Neuronal stem cell (in vitro differentiated cells): Measurements from ENCODE around the gene CACNA1C.

Experiments used
- DNase-seq: peaks from one replicate; pipeline ENCODE4 v3.0.0-alpha.2; 2013; ENCODE audit warnings: low spot score
- H2AFZ ChIP-seq: one replicate; pipeline ENCODE4 v1.6.1; 2013; ENCODE audit warnings: mild to moderate bottlenecking, low read length, inconsistent platforms
- H2AK5ac ChIP-seq: 2 replicates; pipeline ENCODE4 v1.6.1; 2013; ENCODE audit warnings: low read depth, mild to moderate bottlenecking, inconsistent platforms, low read length, moderate library complexity, mixed read lengths
- H2BK120ac ChIP-seq: 2 replicates; pipeline ENCODE4 v1.6.1; 2013; ENCODE audit warnings: low read depth, mild to moderate bottlenecking, inconsistent platforms, low read length, moderate library complexity, mixed read lengths
- H2BK12ac ChIP-seq: one replicate; pipeline ENCODE4 v1.6.1; 2013; ENCODE audit warnings: low read length, inconsistent platforms
- H2BK15ac ChIP-seq: 2 replicates; pipeline ENCODE4 v1.6.1; 2013; ENCODE audit warnings: mild to moderate bottlenecking, low read length, inconsistent platforms, mixed read lengths
- H2BK5ac ChIP-seq: one replicate; pipeline ENCODE4 v1.6.1; 2013; ENCODE audit warnings: inconsistent platforms, mild to moderate bottlenecking, low read length, moderate library complexity
- H3K14ac ChIP-seq: one replicate; pipeline ENCODE4 v1.6.1; 2013; ENCODE audit warnings: low read length, inconsistent platforms
- H3K18ac ChIP-seq: 2 replicates; pipeline ENCODE4 v1.6.1; 2013; ENCODE audit warnings: low read length, inconsistent platforms
- H3K23ac ChIP-seq: 2 replicates; pipeline ENCODE4 v1.6.1; 2013; ENCODE audit warnings: low read depth, mild to moderate bottlenecking, mixed read lengths, low read length, inconsistent platforms; ENCODE audit not compliant: poor library complexity
- H3K27ac ChIP-seq: replicated peaks from 3 replicates; pipeline ENCODE4 v1.5.1; 2013; ENCODE audit warnings: low read length, inconsistent platforms
- H3K27me3 ChIP-seq, 3 experiments: 2 replicates each; pipeline ENCODE4 v1.6.1; 2013; ENCODE audit warnings: low read length in 3 of 3, mild to moderate bottlenecking in 2 of 3, inconsistent platforms in 1 of 3, low read depth in 1 of 3, mixed read lengths in 1 of 3, moderate library complexity in 1 of 3; ENCODE audit not compliant: control insufficient read depth in 3 of 3, insufficient read depth in 3 of 3
- H3K36me3 ChIP-seq, 2 donors: replicated peaks in 1 of 2; 2 replicates each; pipeline ENCODE4 v1.6.1; 2013; ENCODE audit warnings: low read length in 2 of 2; ENCODE audit not compliant: control insufficient read depth in 2 of 2, insufficient read depth in 2 of 2
- H3K4ac ChIP-seq: 2 replicates; pipeline ENCODE4 v1.6.1; 2013; ENCODE audit warnings: inconsistent platforms, mild to moderate bottlenecking, low read length, moderate library complexity
- H3K4me1 ChIP-seq, 2 donors: 1 replicate in 1 of 2; 2 replicates in 1 of 2; pipeline ENCODE4 v1.6.1; 2013; ENCODE audit warnings: low read length in 2 of 2, low read depth in 1 of 2; ENCODE audit not compliant: control insufficient read depth in 2 of 2, insufficient read depth in 1 of 2
- H3K4me2 ChIP-seq: one replicate; pipeline ENCODE4 v1.6.1; 2013; ENCODE audit warnings: mild to moderate bottlenecking, low read length, inconsistent platforms; ENCODE audit not compliant: insufficient read depth, poor library complexity, severe bottlenecking
- H3K4me3 ChIP-seq, 2 donors: 2 replicates each; pipeline ENCODE4 v1.5.1; 2013; ENCODE audit warnings: low read length in 2 of 2, mild to moderate bottlenecking in 2 of 2, inconsistent platforms in 1 of 2, moderate library complexity in 1 of 2
- H3K79me1 ChIP-seq: one replicate; pipeline ENCODE4 v1.6.1; 2013; ENCODE audit warnings: low read depth, mild to moderate bottlenecking, inconsistent platforms, low read length, moderate library complexity
- H3K9ac ChIP-seq: one replicate; pipeline ENCODE4 v1.6.1; 2013; ENCODE audit warnings: mild to moderate bottlenecking, low read depth, low read length, inconsistent platforms; ENCODE audit not compliant: poor library complexity
- H3K9me3 ChIP-seq, 2 donors: replicated peaks in 1 of 2; 2 replicates each; pipeline versions ENCODE3 to v1.6.1; 2013; ENCODE audit warnings: low read length in 2 of 2, mild to moderate bottlenecking in 2 of 2, inconsistent platforms in 1 of 2, low read depth in 1 of 2, mixed read lengths in 1 of 2, moderate library complexity in 1 of 2; ENCODE audit not compliant: control insufficient read depth in 2 of 2, insufficient read depth in 1 of 2
- H4K8ac ChIP-seq: one replicate; pipeline ENCODE4 v1.6.1; 2013; ENCODE audit warnings: low read depth, mild to moderate bottlenecking, inconsistent platforms, low read length, moderate library complexity
- H4K91ac ChIP-seq: one replicate; pipeline ENCODE4 v1.6.1; 2013; ENCODE audit warnings: low read length, low read depth, mild to moderate bottlenecking, inconsistent platforms; ENCODE audit not compliant: poor library complexity
- WGBS, 2 donors: extraction: QIAGEN DNeasy Blood & Tissue Kit; methylation state at CpG; one replicate each; pipeline ENCODE4 v1.1.7; 2013; ENCODE audit warnings: missing lambda C conversion rate in 2 of 2, mixed read lengths in 1 of 2; ENCODE audit not compliant: insufficient read length in 2 of 2, insufficient replicate concordance in 1 of 2; ENCODE audit errors: extremely low coverage in 2 of 2; 5-methylcytosine and 5-hydroxymethylcytosine counted together

The CACNA1C gene

DNA sequence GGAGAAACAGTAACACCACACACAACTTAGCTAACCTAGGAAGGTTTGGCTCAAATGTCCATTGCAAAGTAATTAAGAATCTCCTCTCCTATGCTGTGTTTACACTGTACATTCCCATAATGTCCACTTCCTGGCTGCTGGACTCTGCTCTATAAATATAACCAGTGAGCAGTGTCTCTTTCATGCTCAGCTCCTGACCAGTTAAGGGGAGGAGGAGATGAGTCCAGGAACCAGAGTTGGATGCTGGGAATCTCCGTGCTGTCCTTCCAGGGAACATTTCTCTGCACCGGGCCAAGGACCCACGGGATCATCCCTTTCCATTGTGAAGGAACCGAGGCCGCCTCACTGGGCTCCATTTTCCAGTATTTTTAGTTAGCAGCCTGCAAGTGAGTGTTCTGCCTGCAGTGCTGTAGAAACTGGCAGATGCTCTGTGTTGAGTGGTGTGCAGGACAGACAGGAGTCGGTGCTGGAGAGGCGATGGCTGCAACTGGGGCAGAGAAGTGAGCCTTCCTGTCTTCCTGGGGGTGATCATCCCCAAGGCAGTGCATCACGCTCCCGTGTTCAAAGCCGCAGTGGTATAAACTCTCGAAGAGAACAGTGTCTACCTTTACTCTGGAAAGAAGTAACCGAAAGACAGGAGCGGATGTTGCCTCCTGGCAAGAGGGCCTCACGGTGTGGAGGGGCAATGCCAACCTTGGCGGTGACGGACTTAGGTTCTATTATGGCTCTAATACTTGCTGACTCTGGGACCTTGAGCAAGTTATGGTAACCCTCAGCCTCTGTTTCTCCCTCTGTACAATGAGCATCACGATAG lies 195.5 kb downstream of the CACNA1C start:
- H2BK120ac ChIP-seq: no peak overlapping the region
- no peak overlapping the region for H2AK5ac ChIP-seq
- H3K4me1 ChIP-seq: peaks cover 0 to 19% of the 10 kb centered on the region in 2 donors
- H3K4me2 ChIP-seq: no peak overlapping the region
- H3K36me3 ChIP-seq: no peaks in the 10 kb centered on the region
- H2BK15ac ChIP-seq: no peak overlapping the region
- no peak overlapping the region for H3K18ac ChIP-seq
- H3K79me1 ChIP-seq: no peaks in the 10 kb centered on the region
- H3K9ac ChIP-seq: no peak overlapping the region
- H3K23ac ChIP-seq: no peak overlapping the region
- no peak overlapping the region for H2BK12ac ChIP-seq
- H3K14ac ChIP-seq: no peak overlapping the region
- WGBS, 2 donors: no CpG with 5 or more reads among the region's 17 CpGs
- no peak overlapping the region for H3K27ac ChIP-seq
- no peak overlapping the region for H2AFZ ChIP-seq
- H4K8ac ChIP-seq: no peak overlapping the region
- no peak overlapping the region for H4K91ac ChIP-seq
- no peak overlapping the region for H3K4me3 ChIP-seq
- H2BK5ac ChIP-seq: no peak overlapping the region
- H3K27me3 ChIP-seq: no peaks in the 10 kb centered on the region
- no peak overlapping the region for H3K4ac ChIP-seq
- no peak for DNase-seq
- H3K9me3 ChIP-seq: no peaks in the 10 kb centered on the region

DNA sequence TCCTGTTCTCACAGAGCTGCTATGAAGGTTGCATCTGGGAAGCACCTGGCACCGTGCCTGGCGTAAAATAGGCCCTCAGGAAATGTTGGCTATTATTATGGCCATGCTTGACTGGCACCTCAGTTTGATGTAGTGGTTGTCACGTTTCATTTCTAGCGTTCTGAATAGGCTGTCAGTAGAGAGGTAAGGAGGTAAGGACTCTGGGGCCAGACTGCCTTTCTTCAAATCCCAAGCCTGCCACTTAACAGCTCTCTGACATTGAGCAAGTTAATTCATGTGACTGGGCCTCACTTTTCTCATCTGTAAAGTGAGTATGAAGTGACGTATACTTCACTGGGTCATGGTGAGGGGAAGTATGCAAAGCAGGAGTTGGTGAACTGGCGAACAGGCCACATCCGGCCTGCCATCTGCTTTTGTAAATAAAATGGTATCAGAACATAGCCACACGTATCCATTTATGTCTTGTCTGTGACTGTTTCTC lies 196.2 kb downstream of the CACNA1C start:
- Histone ChIP-seq H3K4me3 (no peak overlapping the region), H3K36me3 (no peaks in the 10 kb centered on the region), H3K9ac (no peak overlapping the region), H4K91ac (no peak overlapping the region), H3K9me3 (no peaks in the 10 kb centered on the region), H3K4me1 (peaks cover 0 to 16% of the 10 kb centered on the region in 2 donors), H2AK5ac (no peak overlapping the region), H2BK15ac (no peak overlapping the region), H2BK12ac (no peak overlapping the region), H2BK5ac (no peak overlapping the region), H3K4ac (no peak overlapping the region), H3K18ac (no peak overlapping the region), H3K27me3 (no peaks in the 10 kb centered on the region), H3K27ac (no peak overlapping the region), H3K14ac (no peak overlapping the region), H3K79me1 (no peaks in the 10 kb centered on the region), H3K4me2 (no peak overlapping the region), H3K23ac (no peak overlapping the region), H2AFZ (no peak overlapping the region), H2BK120ac (no peak overlapping the region), H4K8ac (no peak overlapping the region)
- no peak for DNase-seq
- no CpG with 5 or more reads among the region's 8 CpGs for WGBS, 2 donors

DNA sequence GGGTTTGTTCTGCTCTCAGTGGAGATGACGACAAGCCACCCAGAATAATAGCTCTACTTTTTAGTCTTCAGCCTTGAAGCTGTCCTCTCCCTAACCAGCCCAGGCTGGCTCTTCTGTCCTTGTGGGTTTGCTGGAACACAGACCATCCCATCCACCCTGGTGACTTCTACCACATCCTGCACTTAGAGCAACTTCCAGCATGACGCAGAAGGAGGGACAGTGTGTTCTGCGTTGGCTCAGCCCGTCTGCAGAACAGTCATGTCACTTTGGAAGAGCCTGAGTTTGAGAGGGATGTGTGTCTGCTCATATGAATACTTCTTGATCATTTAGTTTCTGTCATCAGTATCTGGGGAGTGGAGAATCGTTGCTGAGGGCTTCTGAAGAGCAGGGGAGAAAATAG lies 198.0 kb downstream of the CACNA1C start:
- H4K8ac ChIP-seq: no peak overlapping the region
- no peaks in the 10 kb centered on the region for H3K27me3 ChIP-seq
- no peak overlapping the region for H2AFZ ChIP-seq
- H3K79me1 ChIP-seq: no peaks in the 10 kb centered on the region
- peaks cover 0 to 2% of the 10 kb centered on the region in 2 donors for H3K9me3 ChIP-seq
- no peak overlapping the region for H4K91ac ChIP-seq
- H3K4me3 ChIP-seq: no peak overlapping the region
- no peak overlapping the region for H2BK12ac ChIP-seq
- no peak overlapping the region for H3K4me2 ChIP-seq
- H2BK120ac ChIP-seq: no peak overlapping the region
- H2BK15ac ChIP-seq: no peak overlapping the region
- H3K18ac ChIP-seq: no peak overlapping the region
- H3K9ac ChIP-seq: no peak overlapping the region
- H3K27ac ChIP-seq: no peak overlapping the region
- H3K4me1 ChIP-seq: peaks cover 0 to 5% of the 10 kb centered on the region in 2 donors
- H3K36me3 ChIP-seq: no peaks in the 10 kb centered on the region
- no peak overlapping the region for H2BK5ac ChIP-seq
- no CpG with 5 or more reads among the region's 5 CpGs for WGBS, 2 donors
- H3K4ac ChIP-seq: no peak overlapping the region
- no peak overlapping the region for H3K23ac ChIP-seq
- no peak overlapping the region for H2AK5ac ChIP-seq
- H3K14ac ChIP-seq: no peak overlapping the region
- no peak for DNase-seq

DNA sequence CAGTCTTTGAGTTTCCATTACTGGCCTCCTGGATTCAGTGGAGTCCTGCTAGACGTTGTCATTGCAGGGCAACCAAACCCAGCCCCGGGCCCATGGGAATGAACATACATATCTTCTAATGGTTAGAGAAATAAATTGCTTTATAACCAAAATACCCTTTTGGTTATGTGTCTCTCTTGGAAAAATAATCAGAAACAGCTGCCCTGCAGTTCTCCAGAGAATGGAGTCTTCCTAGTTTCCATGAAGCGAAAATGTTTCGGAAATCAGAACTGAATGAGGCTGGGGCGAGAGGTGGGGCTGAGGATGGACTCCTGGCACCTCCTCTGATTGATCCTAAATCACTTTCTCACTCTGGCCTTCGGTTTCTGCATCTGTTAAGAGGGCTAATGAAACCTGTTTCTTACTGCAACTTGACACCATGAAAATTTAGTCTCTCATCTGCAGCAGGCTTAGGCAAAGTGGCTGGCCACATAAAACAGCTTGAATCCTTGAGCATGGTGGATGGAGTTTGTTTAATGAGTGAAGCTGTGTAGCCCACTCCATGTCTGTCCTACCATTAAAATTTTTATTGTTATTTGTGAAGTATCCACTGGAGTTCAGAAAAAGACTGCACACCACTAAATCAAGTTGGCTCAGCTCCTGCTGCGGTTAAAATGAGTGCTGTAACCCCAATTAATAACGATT lies 198.9 kb downstream of the CACNA1C start:
- H3K14ac ChIP-seq: no peak overlapping the region
- H2AK5ac ChIP-seq: no peak overlapping the region
- no peak overlapping the region for H2BK15ac ChIP-seq
- no CpG with 5 or more reads among the region's 8 CpGs for WGBS, 2 donors
- H3K4ac ChIP-seq: no peak overlapping the region
- H3K18ac ChIP-seq: no peak overlapping the region
- H2BK120ac ChIP-seq: no peak overlapping the region
- no peak for DNase-seq
- no peak overlapping the region for H3K4me2 ChIP-seq
- H3K4me1 ChIP-seq: peaks cover 0 to 3% of the 10 kb centered on the region in 2 donors
- no peaks in the 10 kb centered on the region for H3K27me3 ChIP-seq
- no peak overlapping the region for H4K91ac ChIP-seq
- H3K36me3 ChIP-seq: no peaks in the 10 kb centered on the region
- H3K9me3 ChIP-seq: peaks cover 0 to 4% of the 10 kb centered on the region in 2 donors
- no peak overlapping the region for H3K27ac ChIP-seq
- H3K4me3 ChIP-seq: no peak overlapping the region
- H4K8ac ChIP-seq: no peak overlapping the region
- no peak overlapping the region for H3K23ac ChIP-seq
- no peak overlapping the region for H2BK12ac ChIP-seq
- H2AFZ ChIP-seq: no peak overlapping the region
- no peak overlapping the region for H3K9ac ChIP-seq
- no peaks in the 10 kb centered on the region for H3K79me1 ChIP-seq
- H2BK5ac ChIP-seq: no peak overlapping the region
